Endometrial microvascular endothelial cells (primary cell): ENCODE results near the gene HERPUD1. TPM values are rescaled to one million over a fixed set of nuclear protein-coding genes. Genes with fewer than 3 reads are reported as not detected.

Source experiments
- in situ Hi-C: cut with HindIII; loops from 2 replicates; pipeline ENCODE4 v1.10.0; 2017; ENCODE audit warnings: low sequenced_read_pairs, low pct_unique_long_range_greater_than_20kb; ENCODE audit errors: inconsistent ontology term
- total RNA-seq: library from RNA; depleted of rRNA; stranded (reverse); fragments of >200 nt; gene quantifications from one replicate; pipeline ENCODE4 v1.2.3, GENCODE V29; 2015; ENCODE audit errors: inconsistent ontology term

The HERPUD1 gene
- total RNA-seq, 1 donor from 2014 or later, result 78.0 TPM

- in situ Hi-C loops, result no loop called here
Observed at GRCh38 chr16:56950051-56950450, 18.1 kb downstream of the HERPUD1 start.

GRCh38 chr16:56950455-56950854 is 18.5 kb downstream of the HERPUD1 start:
- in situ Hi-C loops, result no loop called here

GRCh38 chr16:56950881-56951771 is 19.2 kb downstream of the HERPUD1 start:
- in situ Hi-C loops, result no loop called here

- in situ Hi-C loops, result no loop called here
Observed at GRCh38 chr16:56953006-56953405, 21.1 kb downstream of the HERPUD1 start.

GRCh38 chr16:56956076-56956475 is 24.1 kb downstream of the HERPUD1 start:
- in situ Hi-C loops, result no loop called here

GRCh38 chr16:56956756-56957155 is 24.8 kb downstream of the HERPUD1 start:
- in situ Hi-C loops, result no loop called here

- in situ Hi-C loops, result no loop called here
Observed at GRCh38 chr16:56960681-56961281, 28.8 kb downstream of the HERPUD1 start.

GRCh38 chr16:56961386-56961785 is 29.4 kb downstream of the HERPUD1 start:
- in situ Hi-C loops, result no loop called here

- in situ Hi-C loops, result no loop called here
Observed at GRCh38 chr16:56961851-56962281, 29.9 kb downstream of the HERPUD1 start, which contains the start of gene CETP. CETP (plus strand) TSS chr16:56961950; CDS start chr16:56961980, 30 bp downstream.

- in situ Hi-C loops, result no loop called here
Observed at GRCh38 chr16:56964243-56965148, 32.6 kb downstream of the HERPUD1 start.

GRCh38 chr16:56965149-56966092 is 33.5 kb downstream of the HERPUD1 start:
- in situ Hi-C loops, result no loop called here

GRCh38 chr16:56966093-56966475 is 34.1 kb downstream of the HERPUD1 start:
- in situ Hi-C loops, result no loop called here

GRCh38 chr16:56967733-56968132 is 35.8 kb downstream of the HERPUD1 start:
- in situ Hi-C loops, result no loop called here

- in situ Hi-C loops, result no loop called here
Observed at GRCh38 chr16:56969769-56970168, 37.8 kb downstream of the HERPUD1 start.

- in situ Hi-C loops, result no loop called here
Observed at GRCh38 chr16:56970934-56971767, 39.2 kb downstream of the HERPUD1 start.

- in situ Hi-C loops, result no loop called here
Observed at GRCh38 chr16:56971768-56972043, 39.8 kb downstream of the HERPUD1 start.

GRCh38 chr16:56972403-56973293 is 40.7 kb downstream of the HERPUD1 start:
- in situ Hi-C loops, result no loop called here
